Brain microvascular endothelial cell (primary cell): ENCODE data around the gene AXDND1.
"Not testable (repeated sequence)": the region's sequence is repeated elsewhere in the genome, so short reads cannot be mapped to it uniquely, and the experiment has no call there.

Source experiments
- DNase-seq: peaks from one replicate; pipeline ENCODE4 v3.0.0-alpha.2; 2020
- H3K27ac ChIP-seq: fragments of 250-450 bp; sonication (Bioruptor Pico); 2 replicates; pipeline ENCODE4 v1.5.1; 2020; ENCODE audit warnings: mild to moderate bottlenecking, moderate library complexity
- H3K27me3 ChIP-seq: fragments of 250-450 bp; sonication (Bioruptor Pico); replicated peaks from 2 replicates; pipeline ENCODE4 v1.5.1; 2020; ENCODE audit warnings: mild to moderate bottlenecking
- H3K36me3 ChIP-seq: fragments of 250-450 bp; sonication (Bioruptor Pico); replicated peaks from 2 replicates; pipeline ENCODE4 v1.5.1; 2020; ENCODE audit warnings: mild to moderate bottlenecking
- H3K4me3 ChIP-seq: 2 replicates; pipeline ENCODE4 v1.5.1; 2011; ENCODE audit warnings: low read depth, mild to moderate bottlenecking, control low read depth, low read length, moderate library complexity
- in situ Hi-C: cut with HindIII; loops from 2 replicates; pipeline ENCODE4 v1.10.0; 2017; ENCODE audit warnings: low sequenced_read_pairs, low pct_ligation_motif_present
- TF ChIP-seq, protein P1 (sequence below): IDR thresholded peaks from 2 replicates; pipeline ENCODE4 v1.5.1; 2011; ENCODE audit warnings: low read depth, mild to moderate bottlenecking, moderate library complexity, low read length, control low read depth, inconsistent platforms; ENCODE audit errors: missing control alignments

AXDND1 gene

DNA sequence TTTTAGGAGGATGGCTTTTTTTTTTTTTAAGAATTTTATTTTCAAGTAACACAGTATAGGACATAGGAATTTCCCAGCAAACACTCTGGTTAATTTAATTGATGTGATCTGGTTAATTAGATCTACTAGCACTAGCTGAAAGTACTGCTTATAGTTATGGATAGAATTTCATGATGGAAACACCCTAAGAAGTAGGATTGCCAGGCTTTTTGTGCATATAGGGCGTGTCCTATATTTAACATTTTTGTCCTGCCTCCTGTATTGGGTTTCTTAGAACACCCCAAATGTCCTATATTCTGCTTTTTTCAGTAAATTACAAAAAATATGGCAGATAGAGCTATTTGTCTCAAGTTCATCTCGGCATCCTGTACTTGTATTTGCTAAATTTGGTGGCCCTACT is 13.5 kb upstream of the AXDND1 start:
- Histone ChIP-seq H3K27ac (no peak overlapping the region), H3K27me3 (no peaks in the 10 kb centered on the region), H3K36me3 (peaks cover 10% of the 10 kb centered on the region), H3K4me3 (no peak overlapping the region)
- in situ Hi-C loops = no loop called here
- TF ChIP-seq, protein P1, sequence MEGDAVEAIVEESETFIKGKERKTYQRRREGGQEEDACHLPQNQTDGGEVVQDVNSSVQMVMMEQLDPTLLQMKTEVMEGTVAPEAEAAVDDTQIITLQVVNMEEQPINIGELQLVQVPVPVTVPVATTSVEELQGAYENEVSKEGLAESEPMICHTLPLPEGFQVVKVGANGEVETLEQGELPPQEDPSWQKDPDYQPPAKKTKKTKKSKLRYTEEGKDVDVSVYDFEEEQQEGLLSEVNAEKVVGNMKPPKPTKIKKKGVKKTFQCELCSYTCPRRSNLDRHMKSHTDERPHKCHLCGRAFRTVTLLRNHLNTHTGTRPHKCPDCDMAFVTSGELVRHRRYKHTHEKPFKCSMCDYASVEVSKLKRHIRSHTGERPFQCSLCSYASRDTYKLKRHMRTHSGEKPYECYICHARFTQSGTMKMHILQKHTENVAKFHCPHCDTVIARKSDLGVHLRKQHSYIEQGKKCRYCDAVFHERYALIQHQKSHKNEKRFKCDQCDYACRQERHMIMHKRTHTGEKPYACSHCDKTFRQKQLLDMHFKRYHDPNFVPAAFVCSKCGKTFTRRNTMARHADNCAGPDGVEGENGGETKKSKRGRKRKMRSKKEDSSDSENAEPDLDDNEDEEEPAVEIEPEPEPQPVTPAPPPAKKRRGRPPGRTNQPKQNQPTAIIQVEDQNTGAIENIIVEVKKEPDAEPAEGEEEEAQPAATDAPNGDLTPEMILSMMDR = no peak
- no peak for DNase-seq

DNA sequence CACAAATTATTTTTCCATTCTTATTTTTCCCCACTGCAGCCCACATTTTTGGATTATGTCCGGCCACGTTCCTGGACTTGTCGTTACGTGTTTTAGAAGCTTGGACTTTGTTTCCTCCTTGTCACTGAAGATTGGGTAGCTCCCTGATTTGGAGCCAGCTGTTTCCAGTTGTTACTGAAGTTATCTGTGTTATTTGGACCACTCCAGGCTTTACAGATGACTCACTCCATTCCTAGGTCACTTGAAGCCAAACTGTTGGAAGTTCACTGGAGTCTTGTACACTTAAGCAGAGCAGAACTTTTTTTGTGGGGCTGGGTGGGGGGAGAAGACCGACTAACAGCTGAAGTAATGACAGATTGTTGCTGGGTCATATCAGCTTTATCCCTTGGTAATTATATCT is 12.2 kb upstream of the AXDND1 start:
- TF ChIP-seq, protein P1 = no peak
- in situ Hi-C loops = no loop called here
- H3K27me3 ChIP-seq = no peaks in the 10 kb centered on the region
- no peak overlapping the region for H3K27ac ChIP-seq
- DNase-seq = peak; percentile 45
- H3K4me3 ChIP-seq = no peak overlapping the region
- peaks cover 6% of the 10 kb centered on the region for H3K36me3 ChIP-seq

DNA sequence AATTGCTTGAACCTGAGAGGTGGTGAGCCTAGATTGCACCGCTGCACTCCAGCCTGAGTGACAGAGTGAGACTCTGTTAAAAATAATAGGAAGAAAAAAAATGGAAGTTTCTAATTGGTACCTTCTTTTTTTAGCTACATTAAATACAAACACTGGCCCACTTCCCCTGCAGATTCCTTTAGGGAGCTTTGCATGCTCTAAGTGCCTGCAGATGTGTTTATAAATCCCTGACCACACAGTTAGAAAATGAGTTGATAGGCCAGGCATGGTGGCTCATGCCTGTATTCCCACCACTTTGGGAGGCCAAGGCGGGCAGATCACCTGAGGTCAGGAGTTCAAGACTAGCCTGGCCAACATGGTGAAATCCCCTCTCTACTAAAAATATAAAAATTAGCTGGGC is 4.1 kb upstream of the AXDND1 start:
- H3K36me3 ChIP-seq, H3K27ac ChIP-seq, in situ Hi-C loops, DNase-seq, H3K4me3 ChIP-seq, H3K27me3 ChIP-seq: not testable (repeated sequence)

DNA sequence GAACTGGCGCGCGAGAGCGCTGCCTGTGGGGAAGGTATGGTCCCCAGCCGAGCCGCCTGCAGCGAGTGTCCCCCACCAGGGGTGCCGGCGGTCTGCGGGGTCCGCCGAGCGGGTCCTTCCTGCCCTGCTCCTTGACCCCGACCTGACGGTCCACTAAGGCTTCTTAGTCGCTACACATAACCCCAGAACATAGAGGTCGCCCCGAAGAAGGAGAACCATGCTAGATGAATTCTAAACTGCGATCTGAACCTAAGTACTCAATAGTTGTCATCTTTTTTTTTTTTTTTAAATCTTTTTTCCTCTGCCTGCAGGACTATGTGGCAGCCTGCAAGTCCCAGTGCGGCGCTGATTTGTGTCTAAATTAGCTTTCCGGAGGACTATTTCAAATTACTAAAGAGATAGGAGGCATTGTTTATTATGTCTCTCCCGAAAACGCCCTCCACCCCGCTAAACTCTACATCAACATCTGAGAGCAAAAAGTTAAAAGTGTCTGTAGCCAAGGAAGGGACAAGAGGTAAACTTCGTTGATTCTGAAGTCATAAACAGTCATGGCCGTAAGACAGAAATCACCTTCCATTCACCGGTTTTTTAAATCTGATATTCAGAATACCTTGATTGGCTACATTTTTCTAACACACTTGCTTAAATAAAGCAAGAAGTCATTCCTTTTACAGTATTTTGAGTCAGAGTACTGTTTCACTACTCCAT is 476 bp downstream of the AXDND1 start:
- Histone ChIP-seq H3K27me3 (no peaks in the 10 kb centered on the region), H3K27ac (peak overlapping the region; percentile 98), H3K4me3 (peak overlapping the region; percentile 73), H3K36me3 (no peaks in the 10 kb centered on the region)
- DNase-seq = no peak
- in situ Hi-C loops = no loop called here
- TF ChIP-seq, protein P1 = no peak

DNA sequence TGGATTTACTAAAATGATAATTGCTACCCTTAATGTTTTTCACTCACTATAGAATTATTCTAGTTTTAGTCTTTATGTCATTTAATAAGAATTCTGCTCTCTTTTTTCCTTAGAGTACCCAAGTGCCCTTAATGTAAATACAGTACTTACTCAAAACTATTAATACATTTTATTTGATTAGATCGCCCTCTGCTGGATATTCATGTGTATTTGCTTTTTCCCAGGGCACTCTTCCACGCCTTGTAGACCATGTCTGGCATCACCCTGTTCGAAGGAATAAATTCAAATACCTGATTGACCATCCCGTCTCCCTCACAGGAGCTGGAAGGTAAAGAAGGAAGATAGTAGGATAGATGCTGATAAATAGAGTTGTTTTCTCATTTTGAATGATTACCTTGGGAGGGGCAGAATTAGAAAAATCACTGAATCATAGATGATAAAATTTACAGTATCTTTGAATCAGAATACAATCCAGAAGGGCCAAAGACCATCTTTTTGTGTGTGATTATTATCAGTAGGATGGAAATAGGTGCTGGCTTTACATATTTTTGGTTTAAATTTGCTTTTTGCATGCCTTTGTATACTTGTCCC is 4.1 kb downstream of the AXDND1 start:
- TF ChIP-seq, protein P1 = peak; percentile 65
- DNase-seq = peak; percentile 53
- Histone ChIP-seq H3K27me3 (no peaks in the 10 kb centered on the region), H3K27ac (no peak overlapping the region), H3K4me3 (no peak overlapping the region), H3K36me3 (no peaks in the 10 kb centered on the region)
- in situ Hi-C loops = no loop called here

DNA sequence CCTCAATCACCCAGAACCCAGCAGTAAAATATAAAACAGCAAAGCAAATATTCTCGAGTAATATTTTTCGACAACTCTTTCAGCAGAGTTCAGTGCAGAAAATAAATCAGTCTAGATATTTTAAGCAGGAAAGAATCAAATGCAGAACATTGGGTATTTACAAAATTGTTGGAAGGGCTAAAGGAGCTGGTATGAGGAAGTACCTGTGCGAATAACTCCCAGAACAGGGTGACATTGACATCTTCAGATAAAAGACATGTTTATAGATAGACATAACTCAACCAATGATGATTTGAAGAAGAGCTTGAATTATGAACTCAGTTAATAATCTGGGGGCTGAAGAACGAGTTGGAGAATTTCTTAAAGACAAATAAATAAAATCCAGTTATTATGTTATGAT is 6.4 kb downstream of the AXDND1 start:
- DNase-seq = no peak
- no peak overlapping the region for H3K4me3 ChIP-seq
- TF ChIP-seq, protein P1 = no peak
- H3K27ac ChIP-seq = no peak overlapping the region
- in situ Hi-C loops = no loop called here
- no peaks in the 10 kb centered on the region for H3K36me3 ChIP-seq
- H3K27me3 ChIP-seq = no peaks in the 10 kb centered on the region
